SK-N-SH treated with all-trans-retinoic acid at 6 μM for 48 hours (cell line): ENCODE results near the gene TBC1D3B.

Experiments used
- ATAC-seq: fragments of 200-7000 bp; cut with Tn5 transposase; 3 replicates; pipeline ENCODE4 v1.9.1; 2020; ENCODE audit warnings: mild to moderate bottlenecking, moderate library complexity
- ARNTL ChIP-seq: fragments of 450-650 bp; formaldehyde crosslinking; IDR thresholded peaks from 2 replicates; pipeline ENCODE4 v1.5.0; 2020; ENCODE audit warnings: low read depth, mild to moderate bottlenecking, moderate library complexity, borderline replicate concordance
- CREB5 ChIP-seq: fragments of 250-450 bp; sonication (Bioruptor Pico); IDR thresholded peaks from 2 replicates; pipeline ENCODE4 v1.5.1; 2020; ENCODE audit warnings: low read depth, mild to moderate bottlenecking, moderate library complexity
- CSDC2 ChIP-seq: fragments of 250-450 bp; sonication (Bioruptor Pico); IDR thresholded peaks from 2 replicates; pipeline ENCODE4 v1.5.0; 2020; ENCODE audit warnings: mild to moderate bottlenecking, moderate library complexity
- ESRRG ChIP-seq: fragments of 250-450 bp; sonication (Bioruptor Pico); IDR thresholded peaks from 2 replicates; pipeline ENCODE4 v1.6.1; 2021; ENCODE audit warnings: mild to moderate bottlenecking
- GLIS3 ChIP-seq: fragments of 250-450 bp; sonication (Bioruptor Pico); IDR thresholded peaks from 2 replicates; pipeline ENCODE4 v1.5.0; 2020; ENCODE audit warnings: mild to moderate bottlenecking, moderate library complexity
- OSR1 ChIP-seq: fragments of 250-450 bp; sonication (Bioruptor Pico); IDR thresholded peaks from 2 replicates; pipeline ENCODE4 v1.8.0; 2022; ENCODE audit warnings: moderate library complexity, mild to moderate bottlenecking, inconsistent platforms
- PATZ1 ChIP-seq: fragments of 250-450 bp; sonication (Bioruptor Pico); IDR thresholded peaks from 2 replicates; pipeline ENCODE4 v1.8.0; 2020; ENCODE audit warnings: mild to moderate bottlenecking, moderate library complexity, borderline replicate concordance
- POU6F1 ChIP-seq: fragments of 250-450 bp; sonication (Bioruptor Pico); IDR thresholded peaks from 2 replicates; pipeline ENCODE4 v1.8.0; 2021; ENCODE audit warnings: low read depth, mild to moderate bottlenecking, moderate library complexity, borderline replicate concordance
- RARB ChIP-seq: fragments of 250-450 bp; sonication (Bioruptor Pico); IDR thresholded peaks from 2 replicates; pipeline ENCODE4 v1.8.0; 2021; ENCODE audit warnings: mild to moderate bottlenecking, moderate library complexity
- TCF4 ChIP-seq: fragments of 250-450 bp; sonication (Bioruptor Pico); IDR thresholded peaks from 2 replicates; pipeline ENCODE4 v1.8.0; 2021; ENCODE audit warnings: mild to moderate bottlenecking, moderate library complexity, borderline replicate concordance
- TOX ChIP-seq: fragments of 250-450 bp; sonication (Bioruptor Pico); IDR thresholded peaks from 2 replicates; pipeline ENCODE4 v1.8.0; 2021; ENCODE audit warnings: mild to moderate bottlenecking, moderate library complexity, borderline replicate concordance
- TSHZ2 ChIP-seq: fragments of 250-450 bp; sonication (Bioruptor Pico); IDR thresholded peaks from 2 replicates; pipeline ENCODE4 v1.5.0; 2020; ENCODE audit warnings: mild to moderate bottlenecking, moderate library complexity
- ZC3H10 ChIP-seq: fragments of 250-450 bp; sonication (Bioruptor Pico); IDR thresholded peaks from 2 replicates; pipeline ENCODE4 v1.5.1; 2021; ENCODE audit warnings: mild to moderate bottlenecking, moderate library complexity
- ZFP3 ChIP-seq: fragments of 250-450 bp; sonication (Bioruptor Pico); IDR thresholded peaks from 2 replicates; pipeline ENCODE4 v1.5.0; 2020; ENCODE audit warnings: mild to moderate bottlenecking, moderate library complexity
- ZFP30 ChIP-seq: fragments of 450-650 bp; formaldehyde crosslinking; IDR thresholded peaks from 2 replicates; pipeline ENCODE4 v1.5.0; 2022; ENCODE audit warnings: mild to moderate bottlenecking, moderate library complexity
- ZNF565 ChIP-seq: fragments of 450-650 bp; formaldehyde crosslinking; conservative IDR thresholded peaks from 2 replicates; pipeline ENCODE4 v1.5.0; 2020; ENCODE audit warnings: low read depth, mild to moderate bottlenecking, moderate library complexity
- ZNF70 ChIP-seq: fragments of 450-650 bp; formaldehyde crosslinking; IDR thresholded peaks from 2 replicates; pipeline ENCODE4 v1.5.0; 2020; ENCODE audit warnings: mild to moderate bottlenecking, moderate library complexity

TBC1D3B gene

GRCh38 chr17:36153895-36154610 is 22.4 kb downstream of the TBC1D3B start:
- TF ChIP-seq CREB5 (CRISPR knock-in tag) (no peak), TSHZ2 (no peak), POU6F1 (no peak)
- ATAC-seq = no peak

GRCh38 chr17:36152639-36153120 is 23.8 kb downstream of the TBC1D3B start:
- ATAC-seq = no peak
- TF ChIP-seq RARB (CRISPR knock-in tag) (no peak), CSDC2 (CRISPR knock-in tag) (no peak), TOX (CRISPR knock-in tag) (no peak)

GRCh38 chr17:36151891-36152638 is 24.4 kb downstream of the TBC1D3B start:
- ATAC-seq = no peak
- TF ChIP-seq ZFP3 (CRISPR knock-in tag) (no peak), OSR1 (CRISPR knock-in tag) (no peak), TOX (CRISPR knock-in tag) (no peak), ESRRG (no peak)

- ATAC-seq = peak; percentile 61
- TF ChIP-seq ZFP30 (CRISPR knock-in tag) (no peak), ZFP3 (CRISPR knock-in tag) (no peak), ZNF70 (no peak), RARB (CRISPR knock-in tag) (no peak), ZNF565 (no peak), CREB5 (CRISPR knock-in tag) (no peak), TCF4 (no peak), CSDC2 (CRISPR knock-in tag) (no peak), ARNTL (no peak), ZC3H10 (CRISPR knock-in tag) (no peak), GLIS3 (CRISPR knock-in tag) (no peak), TSHZ2 (no peak), PATZ1 (CRISPR knock-in tag) (no peak), ESRRG (no peak), OSR1 (CRISPR knock-in tag) (no peak)
Measured at GRCh38 chr17:36149296-36149820, 27.1 kb downstream of the TBC1D3B start.
